C4-2B (cell line): ENCODE results near the gene SCUBE3.

Source experiments
- ZFX ChIP-seq: fragments of 450-650 bp; IDR thresholded peaks from 2 replicates; pipeline ENCODE4 v1.6.1; 2017
- TF ChIP-seq, protein P1 (sequence below): fragments of 450-650 bp; conservative IDR thresholded peaks from 2 replicates; pipeline ENCODE4 v1.5.1; 2017; ENCODE audit warnings: mild to moderate bottlenecking

DNA sequence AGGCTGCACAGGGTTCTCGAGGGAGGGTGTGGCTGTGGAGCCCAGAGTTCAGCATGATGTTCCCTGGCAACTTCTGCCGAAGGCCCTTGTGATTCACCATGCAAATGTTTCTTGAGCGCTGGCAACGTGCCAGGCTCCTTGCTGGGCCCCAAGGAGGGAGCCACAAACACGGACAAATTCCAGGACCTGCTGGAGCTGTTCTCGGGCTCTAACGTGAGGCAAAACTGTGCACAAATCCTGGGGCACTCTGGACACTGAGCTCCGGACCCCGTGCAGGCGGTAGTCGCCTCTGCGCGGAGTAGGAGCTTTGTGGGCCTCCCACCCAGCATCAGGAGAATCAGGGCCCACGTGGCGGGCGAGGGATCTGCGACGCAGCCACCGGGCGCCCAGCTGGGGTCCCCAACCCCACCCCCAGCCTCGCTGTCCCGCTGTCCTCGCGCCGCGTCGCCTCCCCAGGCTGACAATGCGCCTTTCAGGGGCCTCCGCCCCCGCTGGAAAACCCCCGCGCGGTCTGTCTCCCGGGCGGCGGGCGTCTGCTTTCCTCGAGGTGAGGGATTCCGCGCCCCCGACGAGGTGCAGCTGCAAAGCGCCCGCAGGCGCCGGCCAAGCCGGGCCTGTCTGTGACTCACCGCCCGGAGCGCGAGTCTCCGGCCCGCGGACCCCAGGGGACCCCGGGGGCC is 31.7 kb upstream of the SCUBE3 start:
- TF ChIP-seq, protein P1, sequence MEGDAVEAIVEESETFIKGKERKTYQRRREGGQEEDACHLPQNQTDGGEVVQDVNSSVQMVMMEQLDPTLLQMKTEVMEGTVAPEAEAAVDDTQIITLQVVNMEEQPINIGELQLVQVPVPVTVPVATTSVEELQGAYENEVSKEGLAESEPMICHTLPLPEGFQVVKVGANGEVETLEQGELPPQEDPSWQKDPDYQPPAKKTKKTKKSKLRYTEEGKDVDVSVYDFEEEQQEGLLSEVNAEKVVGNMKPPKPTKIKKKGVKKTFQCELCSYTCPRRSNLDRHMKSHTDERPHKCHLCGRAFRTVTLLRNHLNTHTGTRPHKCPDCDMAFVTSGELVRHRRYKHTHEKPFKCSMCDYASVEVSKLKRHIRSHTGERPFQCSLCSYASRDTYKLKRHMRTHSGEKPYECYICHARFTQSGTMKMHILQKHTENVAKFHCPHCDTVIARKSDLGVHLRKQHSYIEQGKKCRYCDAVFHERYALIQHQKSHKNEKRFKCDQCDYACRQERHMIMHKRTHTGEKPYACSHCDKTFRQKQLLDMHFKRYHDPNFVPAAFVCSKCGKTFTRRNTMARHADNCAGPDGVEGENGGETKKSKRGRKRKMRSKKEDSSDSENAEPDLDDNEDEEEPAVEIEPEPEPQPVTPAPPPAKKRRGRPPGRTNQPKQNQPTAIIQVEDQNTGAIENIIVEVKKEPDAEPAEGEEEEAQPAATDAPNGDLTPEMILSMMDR = no peak
- TF ChIP-seq ZFX = no peak
